SU-DHL-6 (cell line): ENCODE results near the gene SCAMP3.
A peak's percentile ranks its signal among the peaks of the same experiment; 100 is the strongest.

Source experiments
- H2AFZ ChIP-seq: fragments of 200-600 bp; sonication (generic); 2 replicates; pipeline ENCODE4 v1.6.1; 2014; ENCODE audit warnings: low read depth, mild to moderate bottlenecking, moderate library complexity, mixed read lengths, antibody characterized with exemption, low read length; ENCODE audit not compliant: severe bottlenecking
- H3F3A ChIP-seq: fragments of 200-600 bp; shearing (Covaris generic); 2 replicates; pipeline ENCODE4 v1.6.0; 2016; ENCODE audit warnings: antibody characterized with exemption, mild to moderate bottlenecking; ENCODE audit not compliant: insufficient read depth
- H3K27ac ChIP-seq: fragments of 200-600 bp; sonication (generic); 2 replicates; pipeline ENCODE4 v1.5.1; 2016; ENCODE audit warnings: low read depth, mild to moderate bottlenecking, low read length, moderate library complexity, mixed read lengths
- H3K27me3 ChIP-seq: fragments of 200-600 bp; sonication (generic), shearing (Covaris generic); 2 replicates; pipeline ENCODE4 v1.6.0; 2014; ENCODE audit warnings: mild to moderate bottlenecking, low read length
- H3K36me3 ChIP-seq: fragments of 200-600 bp; sonication (generic); 2 replicates; pipeline ENCODE4 v1.6.1; 2014; ENCODE audit warnings: mild to moderate bottlenecking, low read length, mixed read lengths
- H3K4me2 ChIP-seq: fragments of 300-600, 200-600 bp; shearing (Covaris generic), sonication (generic); 2 replicates; pipeline ENCODE4 v1.6.0; 2014; ENCODE audit warnings: low read length, low read depth, mild to moderate bottlenecking; ENCODE audit not compliant: poor library complexity, severe bottlenecking
- H3K4me3 ChIP-seq: fragments of 200-600 bp; sonication (generic); 2 replicates; pipeline ENCODE4 v1.5.1; 2014; ENCODE audit warnings: antibody characterized with exemption, low read length, mild to moderate bottlenecking, mixed read lengths; ENCODE audit not compliant: insufficient read depth, poor library complexity, severe bottlenecking
- H3K79me2 ChIP-seq: fragments of 200-600 bp; sonication (generic); 2 replicates; pipeline ENCODE4 v1.6.1; 2014; ENCODE audit warnings: mild to moderate bottlenecking, low read length, moderate library complexity; ENCODE audit not compliant: insufficient read depth
- H3K9ac ChIP-seq: fragments of 200-600 bp; sonication (generic); 2 replicates; pipeline ENCODE4 v1.7.0; 2014; ENCODE audit warnings: mild to moderate bottlenecking, low read length
- H3K9me2 ChIP-seq: fragments of 200-600 bp; sonication (generic); replicated peaks from 2 replicates; pipeline ENCODE4 v1.6.1; 2014; ENCODE audit warnings: low read length; ENCODE audit not compliant: insufficient read depth
- H3K9me3 ChIP-seq: fragments of 200-600 bp; sonication (generic); 2 replicates; pipeline ENCODE4 v1.6.1; 2014; ENCODE audit warnings: low read length, mixed read lengths; ENCODE audit not compliant: insufficient read depth
- H4K20me1 ChIP-seq: fragments of 200-600 bp; sonication (generic); 2 replicates; pipeline ENCODE4 v1.6.1; 2014; ENCODE audit warnings: low read depth, mild to moderate bottlenecking, antibody characterized with exemption, low read length, moderate library complexity, mixed read lengths
- EZH2phosphoT487 ChIP-seq: fragments of 200-600 bp; sonication (generic), shearing (Covaris generic); conservative IDR thresholded peaks from 2 replicates; pipeline ENCODE4 v1.6.1; 2018; ENCODE audit warnings: mild to moderate bottlenecking, antibody characterized with exemption, low read length, moderate library complexity, mixed read lengths
- TF ChIP-seq, protein P1 (sequence below): fragments of 200-600 bp; sonication (generic); IDR thresholded peaks from one replicate; pipeline ENCODE4 v1.5.1; 2017; ENCODE audit warnings: antibody characterized with exemption, mild to moderate bottlenecking, low read length, moderate library complexity; ENCODE audit not compliant: insufficient read depth, poor library complexity, severe bottlenecking

SCAMP3 gene

GRCh38 chr1:155256058-155256852 is 5.9 kb downstream of the SCAMP3 start:
- Histone ChIP-seq H3K9me3 (no peaks in the 10 kb centered on the region), H3K4me3 (no peak overlapping the region), H4K20me1 (no peaks in the 10 kb centered on the region), H3K9me2 (no peaks in the 10 kb centered on the region), H3K4me2 (no peak overlapping the region), H3F3A (peaks cover 10% of the 10 kb centered on the region; the same call in 1 of the 2 replicates), H3K36me3 (no peaks in the 10 kb centered on the region), H3K9ac (no peak overlapping the region), H3K27me3 (no peaks in the 10 kb centered on the region), H2AFZ (no peak overlapping the region), H3K79me2 (peaks cover 12% of the 10 kb centered on the region), H3K27ac (no peak overlapping the region)
- TF ChIP-seq, protein P1, sequence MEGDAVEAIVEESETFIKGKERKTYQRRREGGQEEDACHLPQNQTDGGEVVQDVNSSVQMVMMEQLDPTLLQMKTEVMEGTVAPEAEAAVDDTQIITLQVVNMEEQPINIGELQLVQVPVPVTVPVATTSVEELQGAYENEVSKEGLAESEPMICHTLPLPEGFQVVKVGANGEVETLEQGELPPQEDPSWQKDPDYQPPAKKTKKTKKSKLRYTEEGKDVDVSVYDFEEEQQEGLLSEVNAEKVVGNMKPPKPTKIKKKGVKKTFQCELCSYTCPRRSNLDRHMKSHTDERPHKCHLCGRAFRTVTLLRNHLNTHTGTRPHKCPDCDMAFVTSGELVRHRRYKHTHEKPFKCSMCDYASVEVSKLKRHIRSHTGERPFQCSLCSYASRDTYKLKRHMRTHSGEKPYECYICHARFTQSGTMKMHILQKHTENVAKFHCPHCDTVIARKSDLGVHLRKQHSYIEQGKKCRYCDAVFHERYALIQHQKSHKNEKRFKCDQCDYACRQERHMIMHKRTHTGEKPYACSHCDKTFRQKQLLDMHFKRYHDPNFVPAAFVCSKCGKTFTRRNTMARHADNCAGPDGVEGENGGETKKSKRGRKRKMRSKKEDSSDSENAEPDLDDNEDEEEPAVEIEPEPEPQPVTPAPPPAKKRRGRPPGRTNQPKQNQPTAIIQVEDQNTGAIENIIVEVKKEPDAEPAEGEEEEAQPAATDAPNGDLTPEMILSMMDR, result no peak
- no peak for TF ChIP-seq EZH2phosphoT487

DNA sequence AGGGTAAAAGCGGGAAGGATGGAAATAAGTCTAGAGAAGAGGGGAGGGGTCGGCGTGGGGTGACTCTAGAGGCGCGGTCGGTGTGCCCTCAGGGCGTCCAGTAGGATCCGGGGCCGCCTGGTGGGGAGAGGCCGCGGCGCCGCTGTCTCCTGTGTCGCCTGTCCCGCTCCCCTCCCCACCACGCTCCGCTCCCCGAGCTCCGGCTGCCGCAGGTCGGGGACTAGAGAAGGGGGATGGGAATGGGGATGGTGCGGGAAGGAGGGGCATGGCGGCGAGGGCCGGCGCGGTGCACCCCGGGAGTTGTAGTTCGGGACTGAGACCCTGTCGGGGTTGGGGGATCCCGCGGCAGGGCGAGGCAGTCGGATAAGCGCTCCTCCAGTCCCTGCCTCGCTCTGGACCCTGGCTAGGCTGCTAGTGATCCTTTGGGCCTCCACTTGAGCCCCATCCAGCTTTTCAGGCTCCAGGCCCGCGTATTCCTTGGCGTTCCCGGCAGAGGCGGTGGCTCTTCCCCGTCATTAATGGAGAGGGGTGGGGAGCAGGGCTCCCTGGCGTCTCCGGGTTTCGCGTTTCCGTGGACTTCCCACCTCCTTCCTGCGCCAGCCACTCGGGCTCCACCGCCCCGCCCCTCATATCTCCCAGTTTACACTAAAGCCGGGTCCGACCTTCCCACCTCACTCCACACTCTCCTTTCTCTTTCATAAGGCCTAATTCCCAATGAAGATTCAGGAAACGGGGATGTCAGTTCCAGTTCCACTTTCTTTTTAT is 6.7 kb downstream of the SCAMP3 start, which contains the start of gene ENTREP3:
ENTREP3 (minus strand) TSS at position 241 of the 765 bp plus-strand sequence. CDS start 606 bp downstream, outside the sequence.
- Histone ChIP-seq H3K9me2 (no peaks in the 10 kb centered on the region), H3K9ac (peak within 1 kb of the TSS; percentile 76), H3K9me3 (no peaks in the 10 kb centered on the region), H4K20me1 (no peaks in the 10 kb centered on the region), H3K4me3 (peak within 1 kb of the TSS; percentile 71), H3F3A (peaks cover 14% of the 10 kb centered on the region; the same call in 1 of the 2 replicates), H2AFZ (peak within 1 kb of the TSS; percentile 44), H3K79me2 (peaks cover 3% of the 10 kb centered on the region; the same call in 1 of the 2 replicates), H3K4me2 (peak within 1 kb of the TSS; percentile 51), H3K27ac (peak within 1 kb of the TSS; percentile 57), H3K36me3 (no peaks in the 10 kb centered on the region), H3K27me3 (no peaks in the 10 kb centered on the region)
- TF ChIP-seq, protein P1, result no peak
- no peak for TF ChIP-seq EZH2phosphoT487

DNA sequence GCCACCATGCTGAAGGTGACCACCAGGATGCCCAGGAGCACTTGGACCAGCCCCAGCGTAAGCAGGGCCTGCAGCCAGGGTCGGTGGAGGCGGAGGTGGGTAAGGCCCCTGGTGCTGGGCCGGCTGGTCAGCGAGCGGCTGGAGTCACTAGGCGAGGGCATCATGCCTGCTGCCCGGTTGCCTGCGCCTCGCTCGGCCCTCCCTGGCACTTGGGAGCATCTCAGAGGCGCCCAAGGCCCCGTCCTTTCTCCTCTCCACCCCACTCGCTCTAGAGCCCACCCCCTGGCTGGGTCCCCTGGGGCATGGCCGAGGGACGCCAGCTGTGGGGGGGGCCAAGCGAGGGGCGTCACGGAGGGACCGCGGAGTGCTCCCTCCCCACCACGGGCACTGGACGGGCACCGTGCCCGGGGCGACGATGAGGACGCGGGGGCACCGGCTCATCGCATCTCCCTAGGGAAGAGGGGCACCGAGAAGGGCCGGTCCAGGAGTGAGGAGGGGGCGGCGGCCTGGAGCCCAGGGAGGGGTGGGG is 7.4 kb downstream of the SCAMP3 start:
- Histone ChIP-seq H3K4me3 (peak overlapping the region; percentile 71), H4K20me1 (no peaks in the 10 kb centered on the region), H3K9me3 (no peaks in the 10 kb centered on the region), H3K27ac (peak overlapping the region; percentile 57), H3K36me3 (no peaks in the 10 kb centered on the region), H3K27me3 (no peaks in the 10 kb centered on the region), H3K4me2 (peak overlapping the region; percentile 51), H3K9me2 (no peaks in the 10 kb centered on the region), H3F3A (peaks cover 14% of the 10 kb centered on the region; the same call in 1 of the 2 replicates), H2AFZ (peak overlapping the region; percentile 44), H3K79me2 (no peaks in the 10 kb centered on the region), H3K9ac (peak overlapping the region; percentile 76)
- TF ChIP-seq, protein P1, result no peak
- TF ChIP-seq EZH2phosphoT487, result no peak
